ENCODE results near the gene ETV6.

The ETV6 gene

DNA sequence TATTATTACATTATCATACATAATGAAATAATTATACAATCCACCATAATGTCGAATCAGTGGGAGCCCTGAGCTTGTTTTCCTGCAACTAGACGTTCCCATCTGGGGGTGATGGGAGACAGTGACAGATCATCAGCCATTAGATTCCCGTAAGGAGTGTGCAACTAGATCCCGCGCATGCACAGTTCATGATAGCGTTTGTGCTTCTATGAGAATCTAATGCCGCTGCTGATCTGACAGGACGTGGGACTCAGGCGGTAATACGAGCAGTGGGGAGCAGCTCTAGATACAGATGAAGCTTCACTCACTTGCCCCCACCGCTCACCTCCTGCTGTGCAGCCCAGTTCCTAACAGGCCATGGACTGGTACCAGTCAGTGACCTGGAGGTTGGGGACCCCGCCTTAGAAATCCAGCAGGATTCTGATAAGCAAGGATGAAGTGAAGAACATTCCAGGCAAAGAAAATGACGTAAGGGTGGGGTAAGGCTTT lies 204.6 kb downstream of the ETV6 start:
- TF ChIP-seq, protein P1, sequence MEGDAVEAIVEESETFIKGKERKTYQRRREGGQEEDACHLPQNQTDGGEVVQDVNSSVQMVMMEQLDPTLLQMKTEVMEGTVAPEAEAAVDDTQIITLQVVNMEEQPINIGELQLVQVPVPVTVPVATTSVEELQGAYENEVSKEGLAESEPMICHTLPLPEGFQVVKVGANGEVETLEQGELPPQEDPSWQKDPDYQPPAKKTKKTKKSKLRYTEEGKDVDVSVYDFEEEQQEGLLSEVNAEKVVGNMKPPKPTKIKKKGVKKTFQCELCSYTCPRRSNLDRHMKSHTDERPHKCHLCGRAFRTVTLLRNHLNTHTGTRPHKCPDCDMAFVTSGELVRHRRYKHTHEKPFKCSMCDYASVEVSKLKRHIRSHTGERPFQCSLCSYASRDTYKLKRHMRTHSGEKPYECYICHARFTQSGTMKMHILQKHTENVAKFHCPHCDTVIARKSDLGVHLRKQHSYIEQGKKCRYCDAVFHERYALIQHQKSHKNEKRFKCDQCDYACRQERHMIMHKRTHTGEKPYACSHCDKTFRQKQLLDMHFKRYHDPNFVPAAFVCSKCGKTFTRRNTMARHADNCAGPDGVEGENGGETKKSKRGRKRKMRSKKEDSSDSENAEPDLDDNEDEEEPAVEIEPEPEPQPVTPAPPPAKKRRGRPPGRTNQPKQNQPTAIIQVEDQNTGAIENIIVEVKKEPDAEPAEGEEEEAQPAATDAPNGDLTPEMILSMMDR (IDR thresholded peaks at IDR 0.05; ENCODE audit: borderline replicate concordance, control extremely low read depth, extremely low read depth, insufficient read depth, missing control alignments), result no peak

GRCh38 chr12:11855983-11856374 lies 206.5 kb downstream of the ETV6 start:
- in situ Hi-C loops (cut with MboI; ENCODE audit: low sequenced_read_pairs, unreplicated experiment), result no loop called here
- peak; percentile 45 for DNase-seq (ENCODE audit: low spot score)
- TF ChIP-seq, protein P1 (IDR thresholded peaks at IDR 0.05; ENCODE audit: borderline replicate concordance, control extremely low read depth, extremely low read depth, insufficient read depth, missing control alignments), result no peak

More for the DNA sequence above, 204.6 kb downstream of the ETV6 start:
- DNase-seq (ENCODE audit: low spot score), result no peak
- in situ Hi-C loops (cut with MboI; ENCODE audit: low sequenced_read_pairs, unreplicated experiment), result no loop called here

DNA sequence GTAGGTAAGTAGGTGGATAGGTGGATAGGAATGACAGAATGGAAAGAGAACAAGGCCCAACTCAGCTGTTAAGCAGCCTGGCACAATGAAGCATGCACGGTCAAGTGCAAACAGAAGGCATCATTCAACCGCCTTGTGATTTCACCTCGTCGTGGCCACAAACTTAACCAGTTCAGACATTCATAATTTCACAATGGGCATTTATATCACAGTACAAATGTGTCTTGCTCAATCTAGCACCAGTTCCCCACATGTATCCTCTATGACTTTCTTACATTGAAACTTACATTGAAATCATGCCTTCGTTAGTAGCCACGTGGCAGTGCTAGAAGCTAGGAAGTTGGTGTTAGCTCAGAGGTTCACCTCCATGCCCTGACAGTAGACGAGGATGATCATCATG lies 207.5 kb downstream of the ETV6 start:
- no peak for DNase-seq (ENCODE audit: low spot score)
- TF ChIP-seq, protein P1 (IDR thresholded peaks at IDR 0.05; ENCODE audit: borderline replicate concordance, control extremely low read depth, extremely low read depth, insufficient read depth, missing control alignments), result no peak
- in situ Hi-C loops (cut with MboI; ENCODE audit: low sequenced_read_pairs, unreplicated experiment), result no loop called here

DNA sequence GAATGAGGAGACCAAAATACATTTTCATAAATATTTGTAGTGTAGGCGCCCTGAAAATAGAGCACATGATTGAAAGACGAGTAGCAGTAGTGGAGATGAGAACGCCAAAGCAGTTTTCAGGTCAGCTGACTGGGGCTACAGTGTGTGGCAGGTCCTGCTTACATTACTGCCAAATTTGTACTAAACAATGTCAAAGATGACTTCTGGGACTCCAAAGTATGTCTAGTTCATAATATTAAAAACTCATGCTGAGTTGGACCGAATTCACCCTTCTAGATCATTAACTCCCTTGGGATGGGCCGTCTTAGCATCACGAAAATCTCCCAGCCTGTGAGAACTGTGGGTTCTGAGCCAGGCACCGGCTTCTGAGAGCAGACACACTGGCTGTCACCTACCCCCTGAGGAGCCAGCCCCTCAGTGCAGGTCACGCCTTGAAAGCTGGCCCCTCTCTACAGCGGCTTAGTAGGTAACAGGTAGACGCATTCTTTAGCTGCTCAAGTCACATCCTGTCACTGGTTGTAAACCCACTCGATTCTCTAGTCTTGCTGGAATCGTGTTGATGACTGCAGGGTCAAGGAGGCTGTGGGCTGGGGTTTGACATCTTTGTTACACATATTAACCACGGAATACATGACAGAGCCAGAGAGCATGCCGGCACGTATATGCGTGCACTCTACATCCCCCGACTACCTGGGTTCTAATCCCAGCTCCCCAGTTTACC lies 210.4 kb downstream of the ETV6 start:
- TF ChIP-seq, protein P1 (IDR thresholded peaks at IDR 0.05; ENCODE audit: borderline replicate concordance, control extremely low read depth, extremely low read depth, insufficient read depth, missing control alignments), result no peak
- in situ Hi-C loops (cut with MboI; ENCODE audit: low sequenced_read_pairs, unreplicated experiment), result no loop called here
- no peak for DNase-seq (ENCODE audit: low spot score)

- no peak for DNase-seq (ENCODE audit: low spot score)
- TF ChIP-seq, protein P1 (IDR thresholded peaks at IDR 0.05; ENCODE audit: borderline replicate concordance, control extremely low read depth, extremely low read depth, insufficient read depth, missing control alignments), result no peak
- in situ Hi-C loops (cut with MboI; ENCODE audit: low sequenced_read_pairs, unreplicated experiment), result no loop called here
Observed at GRCh38 chr12:11861155-11861863, 211.8 kb downstream of the ETV6 start.

DNA sequence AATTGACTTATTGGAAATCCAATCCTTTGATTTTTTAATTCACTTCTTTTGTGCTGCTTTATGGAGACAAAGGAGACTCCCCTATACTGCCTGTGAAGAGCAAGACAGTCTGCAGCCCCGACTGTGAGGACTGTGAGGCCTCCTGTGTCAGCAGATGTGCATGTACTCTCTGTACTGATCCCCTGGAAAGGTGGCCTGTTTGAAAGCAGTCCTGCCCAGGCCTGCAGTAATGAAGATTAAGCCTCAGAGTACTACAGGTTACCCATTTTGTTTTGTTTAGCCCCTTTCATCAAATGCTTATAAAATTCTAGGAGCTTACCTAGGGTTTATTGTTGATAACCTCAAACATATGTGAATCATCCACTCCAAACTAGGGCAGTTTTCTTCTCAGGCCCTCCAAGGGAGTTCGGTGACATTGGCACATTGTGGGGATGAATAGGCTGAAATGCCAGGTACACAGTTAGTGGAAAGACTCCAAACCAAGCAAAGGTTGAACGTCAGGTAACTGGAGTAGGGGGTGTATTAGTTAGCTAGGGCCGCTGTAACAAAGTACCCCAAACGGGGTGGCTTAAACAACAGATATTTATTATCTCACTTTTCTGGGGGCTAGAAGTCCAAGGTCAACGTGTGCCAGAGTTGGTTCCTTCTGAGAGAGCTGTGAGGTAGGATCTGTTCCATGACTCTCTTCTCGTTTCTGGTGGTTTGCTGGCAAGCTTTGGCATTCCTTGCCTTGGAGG lies 212.6 kb downstream of the ETV6 start:
- in situ Hi-C loops (cut with MboI; ENCODE audit: low sequenced_read_pairs, unreplicated experiment), result no loop called here
- TF ChIP-seq, protein P1 (IDR thresholded peaks at IDR 0.05; ENCODE audit: borderline replicate concordance, control extremely low read depth, extremely low read depth, insufficient read depth, missing control alignments), result no peak
- DNase-seq (ENCODE audit: low spot score), result no peak

All from GM13976 (cell line).